Ovary (tissue), 9 donors: ENCODE data around the gene SIPA1L2. TPM values are rescaled to one million over a fixed set of nuclear protein-coding genes. Genes with fewer than 3 reads are reported as not detected.

ENCODE experiments used
- DNase-seq, 5 donors: peaks; one replicate each; pipeline ENCODE4 v3.0.0-alpha.2; 2019 to 2020
- H3K27ac ChIP-seq, 2 donors: fragments of 200-600 bp; one replicate each; pipeline versions ENCODE4 v1.5.1 to v1.8.0; 2019 to 2022
- H3K27me3 ChIP-seq: fragments of 200-600 bp; one replicate; pipeline ENCODE4 v1.8.0; 2022
- H3K36me3 ChIP-seq: fragments of 200-600 bp; sonication (generic); one replicate; pipeline ENCODE4 v1.5.1; 2019
- H3K4me1 ChIP-seq: one replicate; pipeline ENCODE4 v1.8.1; 2013; ENCODE audit warnings: mild to moderate bottlenecking, moderate library complexity; ENCODE audit not compliant: insufficient read depth
- H3K4me3 ChIP-seq: fragments of 200-600 bp; sonication (generic); one replicate; pipeline ENCODE4 v1.5.1; 2017
- H3K9me3 ChIP-seq, 2 donors: fragments of 200-600 bp in 1 of 2; sonication (generic) in 1 of 2; one replicate each; pipeline versions ENCODE4 v1.5.1 to v1.8.1; 2013 to 2019; ENCODE audit warnings: mild to moderate bottlenecking in 1 of 2, moderate library complexity in 1 of 2
- CTCF ChIP-seq, 3 donors: fragments of 450-650 bp in 2 of 3; fragments of 200-600 bp in 1 of 3; IDR thresholded peaks; one replicate each; pipeline versions ENCODE4 v1.5.1 to v1.8.0; 2016 to 2022; ENCODE audit warnings: antibody characterized with exemption in 3 of 3, mild to moderate bottlenecking in 1 of 3
- EP300 ChIP-seq: sonication (generic); formaldehyde crosslinking; IDR thresholded peaks from one replicate; pipeline ENCODE4 v1.6.1; 2017; ENCODE audit warnings: antibody characterized with exemption
- POLR2A ChIP-seq: fragments of 450-650 bp; IDR thresholded peaks from one replicate; pipeline ENCODE4 v1.6.1; 2017; ENCODE audit warnings: antibody characterized with exemption, mild to moderate bottlenecking, moderate library complexity
- WGBS, 3 donors: extraction: QIAGEN DNeasy Blood & Tissue Kit in 1 of 3; methylation state at CpG; one replicate each; pipeline versions ENCODE4 v1.1.5 to v1.1.7; 2013 to 2017; 5-methylcytosine and 5-hydroxymethylcytosine counted together
- intact Hi-C, 4 donors: fragments of 100-400 bp; cut with DNase I; formaldehyde crosslinking; loops; one replicate each; pipeline versions ENCODE4 v1.11.0 to v1.15.1; 2022 to 2023
- polyA plus RNA-seq, 2 donors: library from polyadenylated mRNA; stranded (reverse); fragments of 200-250 nt in 1 of 2; fragments of 350-450 nt in 1 of 2; fragmentation: Illumina TruSeq in 1 of 2; extraction: RNeasy Lipid Tissue Mini Kit (QIAGEN cat#74804) in 1 of 2; gene quantifications; one replicate each; pipeline ENCODE4 v1.2.3, GENCODE V29; 2013 to 2014
- total RNA-seq, 7 donors: library from RNA; depleted of rRNA in 2 of 7; stranded (reverse); fragments of >200 nt in 2 of 7; fragmentation: NEBNext Ultra II Directional in 3 of 7; extraction: Animal tissue kit (Norgen Biotek cat#: 25700) in 3 of 7; gene quantifications; one replicate each; pipeline versions ENCODE4 v1.1.0 to v1.2.4, GENCODE V29; 2016 to 2023
- donor health status: DM: no; HTN: no; CAD: no; lungs with moderate emphysema.
- donor health status: DM: no; HTN: no; CAD: no.
- donor health status: Bipolar disorder and iron deficiency.
- donor health status: DM: yes; HTN: yes; CAD: no.
- donor health status: DM: no; HTN: no; CAD: no.
- donor health status: DM: yes; HTN: yes; CAD: no.

The SIPA1L2 gene
- total and polyA plus RNA-seq, 9 donors: 12.3 to 52.9 (median 20.1) TPM

- H3K36me3 ChIP-seq: no peaks in the 10 kb centered on the region
- no peak overlapping the region for H3K4me3 ChIP-seq
- intact Hi-C loops: loop anchor here in 3 of 4 donors (10.0 kb wide), 3 partner anchors 601 to 769 kb away; no protein-coding TSS in a partner anchor
- H3K4me1 ChIP-seq: no peaks in the 10 kb centered on the region
- no peak for DNase-seq
- H3K9me3 ChIP-seq: no peaks in the 10 kb centered on the region
- no peaks in the 10 kb centered on the region for H3K27me3 ChIP-seq
- H3K27ac ChIP-seq: no peak overlapping the region
- TF ChIP-seq EP300: no peak
- no peak for TF ChIP-seq POLR2A
- TF ChIP-seq CTCF (IDR thresholded peaks at IDR 0.05): no peak
- 82 to 96% (median 92%) methylated on average over 5 of the region's 5 CpGs for WGBS, 3 donors
Observed at GRCh38 chr1:232634096-232634495, 4.2 kb upstream of the SIPA1L2 start.

GRCh38 chr1:232630894-232631195 is 912 bp upstream of the SIPA1L2 start:
- H3K9me3 ChIP-seq: no peaks in the 10 kb centered on the region
- H3K4me3 ChIP-seq: peak overlapping the region; percentile 73
- TF ChIP-seq CTCF (IDR thresholded peaks at IDR 0.05) (no peak), EP300 (no peak), POLR2A (no peak)
- 3 to 4% (median 3%) methylated on average over 8 of the region's 8 CpGs for WGBS, 3 donors
- peak overlapping the region in 1 of 2 donors; percentile 89 for H3K27ac ChIP-seq
- no peaks in the 10 kb centered on the region for H3K36me3 ChIP-seq
- H3K4me1 ChIP-seq: no peaks in the 10 kb centered on the region
- DNase-seq: no peak
- H3K27me3 ChIP-seq: no peaks in the 10 kb centered on the region
- intact Hi-C loops: loop anchor here in 3 of 4 donors (10.0 kb wide), 3 partner anchors 604 to 766 kb away; no protein-coding TSS in a partner anchor

GRCh38 chr1:232629250-232630046 is 485 bp downstream of the SIPA1L2 start:
- no peaks in the 10 kb centered on the region for H3K36me3 ChIP-seq
- no peaks in the 10 kb centered on the region for H3K27me3 ChIP-seq
- intact Hi-C loops: loop anchor here in 3 of 4 donors (5.0 to 10.0 kb wide), 4 partner anchors 605 to 765 kb away; no protein-coding TSS in a partner anchor
- H3K4me3 ChIP-seq: peak overlapping the region; percentile 73
- DNase-seq: peak; percentile 36 to 66 (median 53)
- H3K27ac ChIP-seq: peak overlapping the region in 1 of 2 donors; percentile 3
- no peaks in the 10 kb centered on the region for H3K9me3 ChIP-seq
- TF ChIP-seq CTCF (IDR thresholded peaks at IDR 0.05): peak in 1 of 3 donors; percentile 10
- no peak for TF ChIP-seq EP300
- H3K4me1 ChIP-seq: no peaks in the 10 kb centered on the region
- 1% methylated on average over 77 to 96 of the region's 96 CpGs for WGBS, 3 donors

GRCh38 chr1:232628335-232629249 is 1.3 kb downstream of the SIPA1L2 start:
- intact Hi-C loops: loop anchor here in 1 of 4 donors (5.0 kb wide), 1 partner anchor 761 kb away; no protein-coding TSS in a partner anchor
- Histone ChIP-seq H3K9me3 (no peaks in the 10 kb centered on the region), H3K4me3 (peak overlapping the region; percentile 73), H3K27ac (peak overlapping the region in 1 of 2 donors; percentile 3), H3K36me3 (no peaks in the 10 kb centered on the region), H3K4me1 (no peaks in the 10 kb centered on the region), H3K27me3 (no peaks in the 10 kb centered on the region)
- WGBS, 3 donors: 5 to 11% (median 6%) methylated on average over 13 of the region's 13 CpGs
- peak in 1 of 3 donors; percentile 32 for TF ChIP-seq CTCF (IDR thresholded peaks at IDR 0.05)
- no peak for TF ChIP-seq EP300
- no peak for DNase-seq
